Measurements from ENCODE around the gene TP53BP1.

TP53BP1 gene

GRCh38 chr15:43376017-43376705, 116.8 kb downstream of the TP53BP1 start:
- H3K27me3 Mint-ChIP-seq, result no peaks in the 10 kb centered on the region
- H3K9me3 Mint-ChIP-seq, result no peaks in the 10 kb centered on the region
- peaks cover 25% of the 10 kb centered on the region for H3K4me1 Mint-ChIP-seq
- H3K36me3 Mint-ChIP-seq, result peaks cover 32% of the 10 kb centered on the region
- ATAC-seq, result peak; percentile 82
- no peak overlapping the region for H3K27ac Mint-ChIP-seq
- H3K4me3 Mint-ChIP-seq, result no peak overlapping the region

GRCh38 chr15:43370975-43371974, 121.7 kb downstream of the TP53BP1 start, which contains the start of the genes TUBGCP4 and ZSCAN29:
Gene TUBGCP4, plus strand, starts transcription at chr15:43371101. Its CDS starts 254 bp downstream, at chr15:43371355.
Gene ZSCAN29, minus strand, starts transcription at chr15:43371043. Its CDS starts 1,130 bp downstream, at chr15:43369913.
- H3K27me3 Mint-ChIP-seq, result no peaks in the 10 kb centered on the region
- H3K4me3 Mint-ChIP-seq, result peak within 1 kb of the TSS; percentile 97
- H3K36me3 Mint-ChIP-seq, result peaks cover 32% of the 10 kb centered on the region
- peaks cover 9% of the 10 kb centered on the region for H3K9me3 Mint-ChIP-seq
- peak; percentile 94 for ATAC-seq
- peaks cover 60% of the 10 kb centered on the region for H3K4me1 Mint-ChIP-seq
- peak within 1 kb of the TSS; percentile 93 for H3K27ac Mint-ChIP-seq

GRCh38 chr15:43370310-43370974, 122.5 kb downstream of the TP53BP1 start:
- peaks cover 12% of the 10 kb centered on the region for H3K9me3 Mint-ChIP-seq
- ATAC-seq, result no peak
- peaks cover 58% of the 10 kb centered on the region for H3K4me1 Mint-ChIP-seq
- H3K4me3 Mint-ChIP-seq, result peak overlapping the region; percentile 97
- peak overlapping the region; percentile 93 for H3K27ac Mint-ChIP-seq
- H3K27me3 Mint-ChIP-seq, result no peaks in the 10 kb centered on the region
- peaks cover 38% of the 10 kb centered on the region for H3K36me3 Mint-ChIP-seq

- no peak overlapping the region for H3K27ac Mint-ChIP-seq
- H3K9me3 Mint-ChIP-seq, result peaks cover 22% of the 10 kb centered on the region
- H3K36me3 Mint-ChIP-seq, result peaks cover 91% of the 10 kb centered on the region
- H3K4me3 Mint-ChIP-seq, result no peak overlapping the region
- peaks cover 19% of the 10 kb centered on the region for H3K4me1 Mint-ChIP-seq
- H3K27me3 Mint-ChIP-seq, result no peaks in the 10 kb centered on the region
- ATAC-seq, result no peak
Observed at GRCh38 chr15:43361313-43361903, 131.5 kb downstream of the TP53BP1 start.

- no peak for ATAC-seq
- no peak overlapping the region for H3K4me3 Mint-ChIP-seq
- no peak overlapping the region for H3K27ac Mint-ChIP-seq
- H3K9me3 Mint-ChIP-seq, result peaks cover 18% of the 10 kb centered on the region
- peaks cover 15% of the 10 kb centered on the region for H3K4me1 Mint-ChIP-seq
- no peaks in the 10 kb centered on the region for H3K27me3 Mint-ChIP-seq
- peaks cover 91% of the 10 kb centered on the region for H3K36me3 Mint-ChIP-seq
Observed at GRCh38 chr15:43360821-43361220, 132.1 kb downstream of the TP53BP1 start.
